Measurements from ENCODE around the gene PSMB2. TPM values are rescaled to one million over a fixed set of nuclear protein-coding genes. Genes with fewer than 3 reads are reported as not detected.

Gene PSMB2
- total and polyA plus RNA-seq, 2 of the 8 experiments (the other 6 are each of a cell fraction or from before 2014, with no cell fraction given), result 91.4 to 101 TPM

GRCh38 chr1:35641233-35641866 lies at the start of gene PSMB2 (continued):
- TF ChIP-seq BRCA1 (IDR thresholded peaks at IDR 0.05; ENCODE audit: low read depth, low read length) (peak; percentile 82), SAP30 (IDR thresholded peaks at IDR 0.05; ENCODE audit: insufficient read depth, insufficient replicate concordance, low read length) (no peak), RAD21 (IDR thresholded peaks at IDR 0.05 in 1 of 2, conservative IDR thresholded peaks at IDR 0.05 in 1 of 2; ENCODE audit: low read depth in 2 of 2, low read length in 2 of 2) (no peak), RXRA (IDR thresholded peaks at IDR 0.05; ENCODE audit: insufficient read depth, low read depth, low read length) (no peak), SIX5 (IDR thresholded peaks at IDR 0.05; ENCODE audit: low read depth, low read length) (no peak), SP4 (IDR thresholded peaks at IDR 0.05; ENCODE audit: low read length) (no peak), HDAC2 (IDR thresholded peaks at IDR 0.05; ENCODE audit: borderline replicate concordance in 1 of 2, low read depth in 2 of 2, low read length in 2 of 2) (peak in 1 of 2 experiments; percentile 50; a peak in 2 of 4 replicates), GTF2F1 (IDR thresholded peaks at IDR 0.05; ENCODE audit: borderline replicate concordance, low read depth, low read length) (no peak), JUND (IDR thresholded peaks at IDR 0.05; ENCODE audit: low read length) (no peak), KDM4A (IDR thresholded peaks at IDR 0.05; ENCODE audit: low read depth, low read length, severe bottlenecking) (peak; percentile 100), SUZ12 (IDR thresholded peaks at IDR 0.05; ENCODE audit: low read length) (no peak), CBX5 (IDR thresholded peaks at IDR 0.05; ENCODE audit: low read depth, low read length) (no peak), EZH2 (IDR thresholded peaks at IDR 0.05; ENCODE audit: low read depth, low read length, severe bottlenecking) (no peak)
- TF ChIP-seq, protein P1, sequence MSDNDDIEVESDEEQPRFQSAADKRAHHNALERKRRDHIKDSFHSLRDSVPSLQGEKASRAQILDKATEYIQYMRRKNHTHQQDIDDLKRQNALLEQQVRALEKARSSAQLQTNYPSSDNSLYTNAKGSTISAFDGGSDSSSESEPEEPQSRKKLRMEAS (IDR thresholded peaks at IDR 0.05), result peak; percentile 82

All from H1 (cell line).